ENCODE results near the gene SOBP.

Gene SOBP

GRCh38 chr6:107591346-107591745, 101.4 kb downstream of the SOBP start:
- WGBS: 90% methylated on average over 1 of the region's 1 CpG
- Histone ChIP-seq H3K4me1 (ENCODE audit: insufficient read depth, low read length) (peaks cover 10% of the 10 kb centered on the region), H3K9ac (ENCODE audit: low read depth, low read length) (no peak overlapping the region), H3K27me3 (ENCODE audit: insufficient read depth, low read length) (no peaks in the 10 kb centered on the region), H3K27ac (ENCODE audit: low read depth, low read length) (no peak overlapping the region), H3K9me3 (ENCODE audit: insufficient read depth, low read depth, low read length) (no peaks in the 10 kb centered on the region), H3K4me3 (ENCODE audit: low read length) (no peak overlapping the region), H3K36me3 (ENCODE audit: insufficient read depth, low read length) (no peaks in the 10 kb centered on the region)

GRCh38 chr6:107592806-107593205, 102.9 kb downstream of the SOBP start:
- Histone ChIP-seq H3K36me3 (ENCODE audit: insufficient read depth, low read length) (no peaks in the 10 kb centered on the region), H3K27me3 (ENCODE audit: insufficient read depth, low read length) (no peaks in the 10 kb centered on the region), H3K27ac (ENCODE audit: low read depth, low read length) (no peak overlapping the region), H3K4me3 (ENCODE audit: low read length) (no peak overlapping the region), H3K9ac (ENCODE audit: low read depth, low read length) (no peak overlapping the region), H3K9me3 (ENCODE audit: insufficient read depth, low read depth, low read length) (no peaks in the 10 kb centered on the region), H3K4me1 (ENCODE audit: insufficient read depth, low read length) (peaks cover 6% of the 10 kb centered on the region; the same call in 1 of the 2 replicates)
- WGBS: 100% methylated on average over 1 of the region's 2 CpGs

- Histone ChIP-seq H3K36me3 (ENCODE audit: insufficient read depth, low read length) (no peaks in the 10 kb centered on the region), H3K4me1 (ENCODE audit: insufficient read depth, low read length) (peaks cover 19% of the 10 kb centered on the region), H3K9ac (ENCODE audit: low read depth, low read length) (no peak overlapping the region), H3K27me3 (ENCODE audit: insufficient read depth, low read length) (no peaks in the 10 kb centered on the region), H3K27ac (ENCODE audit: low read depth, low read length) (no peak overlapping the region), H3K9me3 (ENCODE audit: insufficient read depth, low read depth, low read length) (no peaks in the 10 kb centered on the region), H3K4me3 (ENCODE audit: low read length) (no peak overlapping the region)
- WGBS: 100% methylated on average over 2 of the region's 2 CpGs
Observed at GRCh38 chr6:107594736-107595135, 104.8 kb downstream of the SOBP start.

GRCh38 chr6:107598091-107598490, 108.2 kb downstream of the SOBP start:
- peaks cover 46% of the 10 kb centered on the region for H3K4me1 ChIP-seq (ENCODE audit: insufficient read depth, low read length)
- no peak overlapping the region for H3K4me3 ChIP-seq (ENCODE audit: low read length)
- no peak overlapping the region for H3K27ac ChIP-seq (ENCODE audit: low read depth, low read length)
- H3K36me3 ChIP-seq (ENCODE audit: insufficient read depth, low read length): no peaks in the 10 kb centered on the region
- H3K27me3 ChIP-seq (ENCODE audit: insufficient read depth, low read length): no peaks in the 10 kb centered on the region
- H3K9me3 ChIP-seq (ENCODE audit: insufficient read depth, low read depth, low read length): no peaks in the 10 kb centered on the region
- 95% methylated on average over 6 of the region's 6 CpGs for WGBS
- H3K9ac ChIP-seq (ENCODE audit: low read depth, low read length): no peak overlapping the region

GRCh38 chr6:107599043-107599442, 109.1 kb downstream of the SOBP start:
- H3K4me1 ChIP-seq (ENCODE audit: insufficient read depth, low read length): peaks cover 49% of the 10 kb centered on the region
- no peak overlapping the region for H3K4me3 ChIP-seq (ENCODE audit: low read length)
- H3K27ac ChIP-seq (ENCODE audit: low read depth, low read length): no peak overlapping the region
- H3K36me3 ChIP-seq (ENCODE audit: insufficient read depth, low read length): no peaks in the 10 kb centered on the region
- no peaks in the 10 kb centered on the region for H3K9me3 ChIP-seq (ENCODE audit: insufficient read depth, low read depth, low read length)
- H3K27me3 ChIP-seq (ENCODE audit: insufficient read depth, low read length): no peaks in the 10 kb centered on the region
- WGBS: 81% methylated on average over 4 of the region's 4 CpGs
- no peak overlapping the region for H3K9ac ChIP-seq (ENCODE audit: low read depth, low read length)

GRCh38 chr6:107600121-107600520, 110.2 kb downstream of the SOBP start:
- 34% methylated on average over 5 of the region's 5 CpGs for WGBS
- Histone ChIP-seq H3K4me3 (ENCODE audit: low read length) (no peak overlapping the region), H3K27ac (ENCODE audit: low read depth, low read length) (peak overlapping the region; percentile 22; the same call in 1 of the 2 replicates), H3K9me3 (ENCODE audit: insufficient read depth, low read depth, low read length) (no peaks in the 10 kb centered on the region), H3K4me1 (ENCODE audit: insufficient read depth, low read length) (peaks cover 55% of the 10 kb centered on the region), H3K36me3 (ENCODE audit: insufficient read depth, low read length) (no peaks in the 10 kb centered on the region), H3K27me3 (ENCODE audit: insufficient read depth, low read length) (no peaks in the 10 kb centered on the region), H3K9ac (ENCODE audit: low read depth, low read length) (no peak overlapping the region)

- Histone ChIP-seq H3K9ac (ENCODE audit: low read depth, low read length) (no peak overlapping the region), H3K4me1 (ENCODE audit: insufficient read depth, low read length) (peaks cover 63% of the 10 kb centered on the region), H3K4me3 (ENCODE audit: low read length) (no peak overlapping the region), H3K27me3 (ENCODE audit: insufficient read depth, low read length) (no peaks in the 10 kb centered on the region), H3K9me3 (ENCODE audit: insufficient read depth, low read depth, low read length) (no peaks in the 10 kb centered on the region), H3K27ac (ENCODE audit: low read depth, low read length) (0 out of 2 replicates have a peak overlapping the region, but pooled peaks have one; percentile 8), H3K36me3 (ENCODE audit: insufficient read depth, low read length) (no peaks in the 10 kb centered on the region)
- WGBS: 45% methylated on average over 5 of the region's 5 CpGs
Observed at GRCh38 chr6:107600936-107601335, 111.0 kb downstream of the SOBP start.

GRCh38 chr6:107601406-107601805, 111.5 kb downstream of the SOBP start:
- Histone ChIP-seq H3K9me3 (ENCODE audit: insufficient read depth, low read depth, low read length) (no peaks in the 10 kb centered on the region), H3K4me3 (ENCODE audit: low read length) (no peak overlapping the region), H3K27ac (ENCODE audit: low read depth, low read length) (0 out of 2 replicates have a peak overlapping the region, but pooled peaks have one; percentile 8), H3K27me3 (ENCODE audit: insufficient read depth, low read length) (no peaks in the 10 kb centered on the region), H3K9ac (ENCODE audit: low read depth, low read length) (no peak overlapping the region), H3K4me1 (ENCODE audit: insufficient read depth, low read length) (peaks cover 65% of the 10 kb centered on the region), H3K36me3 (ENCODE audit: insufficient read depth, low read length) (no peaks in the 10 kb centered on the region)
- WGBS: 86% methylated on average over 2 of the region's 3 CpGs

- WGBS: 76% methylated on average over 4 of the region's 5 CpGs
- H3K27ac ChIP-seq (ENCODE audit: low read depth, low read length): no peak overlapping the region
Observed at GRCh38 chr6:107602321-107603005, 112.5 kb downstream of the SOBP start.

GRCh38 chr6:107603006-107603370, 113.1 kb downstream of the SOBP start:
- Histone ChIP-seq H3K36me3 (ENCODE audit: insufficient read depth, low read length) (no peaks in the 10 kb centered on the region), H3K9ac (ENCODE audit: low read depth, low read length) (no peak overlapping the region), H3K4me3 (ENCODE audit: low read length) (no peak overlapping the region), H3K27ac (ENCODE audit: low read depth, low read length) (no peak overlapping the region), H3K4me1 (ENCODE audit: insufficient read depth, low read length) (peaks cover 69% of the 10 kb centered on the region), H3K9me3 (ENCODE audit: insufficient read depth, low read depth, low read length) (no peaks in the 10 kb centered on the region), H3K27me3 (ENCODE audit: insufficient read depth, low read length) (no peaks in the 10 kb centered on the region)
- 89% methylated on average over 3 of the region's 3 CpGs for WGBS

More at GRCh38 chr6:107602321-107603005, 112.5 kb downstream of the SOBP start:
- Histone ChIP-seq H3K4me3 (ENCODE audit: low read length) (no peak overlapping the region), H3K36me3 (ENCODE audit: insufficient read depth, low read length) (no peaks in the 10 kb centered on the region), H3K27me3 (ENCODE audit: insufficient read depth, low read length) (no peaks in the 10 kb centered on the region), H3K4me1 (ENCODE audit: insufficient read depth, low read length) (peaks cover 69% of the 10 kb centered on the region), H3K9me3 (ENCODE audit: insufficient read depth, low read depth, low read length) (no peaks in the 10 kb centered on the region), H3K9ac (ENCODE audit: low read depth, low read length) (no peak overlapping the region)

- Histone ChIP-seq H3K4me1 (ENCODE audit: insufficient read depth, low read length) (peaks cover 58% of the 10 kb centered on the region), H3K9ac (ENCODE audit: low read depth, low read length) (no peak overlapping the region), H3K27me3 (ENCODE audit: insufficient read depth, low read length) (no peaks in the 10 kb centered on the region), H3K27ac (ENCODE audit: low read depth, low read length) (no peak overlapping the region), H3K4me3 (ENCODE audit: low read length) (no peak overlapping the region), H3K36me3 (ENCODE audit: insufficient read depth, low read length) (no peaks in the 10 kb centered on the region), H3K9me3 (ENCODE audit: insufficient read depth, low read depth, low read length) (no peaks in the 10 kb centered on the region)
- WGBS: 89% methylated on average over 9 of the region's 9 CpGs
Observed at GRCh38 chr6:107604549-107604948, 114.6 kb downstream of the SOBP start.

- WGBS: 71% methylated on average over 4 of the region's 4 CpGs
- peak overlapping the region; percentile 14; the same call in 1 of the 2 replicates for H3K27ac ChIP-seq (ENCODE audit: low read depth, low read length)
- H3K9me3 ChIP-seq (ENCODE audit: insufficient read depth, low read depth, low read length): no peaks in the 10 kb centered on the region
- H3K36me3 ChIP-seq (ENCODE audit: insufficient read depth, low read length): no peaks in the 10 kb centered on the region
- no peak overlapping the region for H3K9ac ChIP-seq (ENCODE audit: low read depth, low read length)
- peaks cover 54% of the 10 kb centered on the region for H3K4me1 ChIP-seq (ENCODE audit: insufficient read depth, low read length)
- H3K4me3 ChIP-seq (ENCODE audit: low read length): no peak overlapping the region
- no peaks in the 10 kb centered on the region for H3K27me3 ChIP-seq (ENCODE audit: insufficient read depth, low read length)
Observed at GRCh38 chr6:107606407-107606806, 116.5 kb downstream of the SOBP start.
